ENCODE measurements around the gene USP9X. TPM values are rescaled to one million over a fixed set of nuclear protein-coding genes. Genes with fewer than 3 reads are reported as not detected.

USP9X gene
- total and polyA plus RNA-seq, 2 donors (not counting 3 experiments of a cell fraction or from before 2014, with no cell fraction given), result 13.7 to 66.8 TPM

GRCh38 chrX:41064018-41064417 is 21.2 kb upstream of the USP9X start:
- Histone ChIP-seq H4K20me1 (replicated peaks; ENCODE audit: control insufficient read depth, extremely low read depth, insufficient read depth, low read length) (no peaks in the 10 kb centered on the region), H3K9ac (replicated peaks; ENCODE audit: extremely low read depth, insufficient read depth, low read length) (no peak overlapping the region), H2AFZ (ENCODE audit: low read depth, low read length) (no peak overlapping the region), H3K4me3 (replicated peaks in 1 of 3; ENCODE audit: insufficient read depth in 1 of 3, low read depth in 1 of 3, low read length in 3 of 3) (no peak overlapping the region), H3K27ac (ENCODE audit: insufficient read depth, low read depth, low read length) (no peak overlapping the region), H3K9me3 (replicated peaks; ENCODE audit: control insufficient read depth, insufficient read depth, low read length) (no peaks in the 10 kb centered on the region), H3K9me1 (replicated peaks; ENCODE audit: control insufficient read depth, extremely low read depth, insufficient read depth, low read length) (no peaks in the 10 kb centered on the region), H3K4me2 (ENCODE audit: insufficient read depth, low read length) (no peak overlapping the region), H3K27me3 (ENCODE audit: control insufficient read depth in 2 of 2, insufficient read depth in 2 of 2, low read length in 2 of 2) (no peaks in the 10 kb centered on the region), H3K79me2 (ENCODE audit: control insufficient read depth, insufficient read depth, low read length) (no peaks in the 10 kb centered on the region), H3K36me3 (ENCODE audit: control insufficient read depth in 2 of 2, extremely low read depth in 1 of 2, insufficient read depth in 2 of 2, low read length in 2 of 2) (no peaks in the 10 kb centered on the region), H3K4me1 (ENCODE audit: control insufficient read depth, extremely low read depth, insufficient read depth, low read length) (no peaks in the 10 kb centered on the region)
- TF ChIP-seq FOS (IDR thresholded peaks at IDR 0.05; ENCODE audit: borderline replicate concordance, insufficient read depth, low read length) (no peak), POLR2A (IDR thresholded peaks at IDR 0.05; ENCODE audit: low read depth, low read length) (no peak), MYC (IDR thresholded peaks at IDR 0.05; ENCODE audit: low read depth, low read length) (no peak), JUN (IDR thresholded peaks at IDR 0.05; ENCODE audit: borderline replicate concordance, insufficient read depth, insufficient read length, low read depth) (no peak), CTCF (IDR thresholded peaks at IDR 0.05; ENCODE audit: extremely low read depth in 1 of 2, insufficient read depth in 1 of 2, low read depth in 1 of 2, low read length in 2 of 2) (no peak), GATA2 (IDR thresholded peaks at IDR 0.05; ENCODE audit: insufficient read depth, insufficient read length, low read depth, low read length) (no peak), POLR2AphosphoS5 (IDR thresholded peaks at IDR 0.05; ENCODE audit: insufficient read depth, low read depth, low read length) (no peak)
- dilution Hi-C loops (cut with MboI; ENCODE audit: extremely low pct_ligation_motif_present, low sequenced_read_pairs), result no loop called here
- BruUV-seq (replicated peaks), result no TSS peak
- ChIA-PET CTCF (no interaction called here), POLR2A (no interaction called here)
- intact Hi-C loops (cut with micrococcal nuclease), result no loop called here
- DNase-seq (ENCODE audit: low read depth, low spot score) (no peak), FAIRE-seq (no peak)

- no TSS peak for BruUV-seq (replicated peaks)
- H3K4me1 ChIP-seq (ENCODE audit: control insufficient read depth, extremely low read depth, insufficient read depth, low read length), result no peaks in the 10 kb centered on the region
- FAIRE-seq, result no peak
- ChIA-PET CTCF (interaction anchor here (1.1 kb wide), 1 partner anchor 189 kb away, joined by 3 read pairs; no protein-coding TSS in a partner anchor), POLR2A (no interaction called here)
- no peak for DNase-seq (ENCODE audit: low read depth, low spot score)
- H3K27me3 ChIP-seq (ENCODE audit: control insufficient read depth in 2 of 2, insufficient read depth in 2 of 2, low read length in 2 of 2), result no peaks in the 10 kb centered on the region
- H3K4me3 ChIP-seq (replicated peaks in 1 of 3; ENCODE audit: insufficient read depth in 1 of 3, low read depth in 1 of 3, low read length in 3 of 3), result no peak overlapping the region
- dilution Hi-C loops (cut with MboI; ENCODE audit: extremely low pct_ligation_motif_present, low sequenced_read_pairs) (no loop called here), intact Hi-C loops (cut with micrococcal nuclease) (no loop called here)
- no peaks in the 10 kb centered on the region for H3K36me3 ChIP-seq (ENCODE audit: control insufficient read depth in 2 of 2, extremely low read depth in 1 of 2, insufficient read depth in 2 of 2, low read length in 2 of 2)
- H2AFZ ChIP-seq (ENCODE audit: low read depth, low read length), result no peak overlapping the region
- no peaks in the 10 kb centered on the region for H3K9me3 ChIP-seq (replicated peaks; ENCODE audit: control insufficient read depth, insufficient read depth, low read length)
- TF ChIP-seq JUN (IDR thresholded peaks at IDR 0.05; ENCODE audit: borderline replicate concordance, insufficient read depth, insufficient read length, low read depth) (no peak), POLR2AphosphoS5 (IDR thresholded peaks at IDR 0.05; ENCODE audit: insufficient read depth, low read depth, low read length) (no peak), FOS (IDR thresholded peaks at IDR 0.05; ENCODE audit: borderline replicate concordance, insufficient read depth, low read length) (no peak), GATA2 (IDR thresholded peaks at IDR 0.05; ENCODE audit: insufficient read depth, insufficient read length, low read depth, low read length) (no peak)
- no peaks in the 10 kb centered on the region for H3K9me1 ChIP-seq (replicated peaks; ENCODE audit: control insufficient read depth, extremely low read depth, insufficient read depth, low read length)
- H4K20me1 ChIP-seq (replicated peaks; ENCODE audit: control insufficient read depth, extremely low read depth, insufficient read depth, low read length), result no peaks in the 10 kb centered on the region
- H3K4me2 ChIP-seq (ENCODE audit: insufficient read depth, low read length), result no peak overlapping the region
- no peak overlapping the region for H3K27ac ChIP-seq (ENCODE audit: insufficient read depth, low read depth, low read length)
- no peak overlapping the region for H3K9ac ChIP-seq (replicated peaks; ENCODE audit: extremely low read depth, insufficient read depth, low read length)
- no peaks in the 10 kb centered on the region for H3K79me2 ChIP-seq (ENCODE audit: control insufficient read depth, insufficient read depth, low read length)
Measured at GRCh38 chrX:41066391-41066790, 18.9 kb upstream of the USP9X start.
